Left ventricle myocardium inferior (tissue), 1 donor: ENCODE results near the gene C10orf53. TPM values are rescaled to one million over a fixed set of nuclear protein-coding genes. Genes with fewer than 3 reads are reported as not detected.

ENCODE experiments used
- DNase-seq: peaks from one replicate; pipeline ENCODE4 v3.0.0-alpha.2; 2020
- H3K27ac ChIP-seq: fragments of 200-600 bp; replicated peaks from 2 replicates; pipeline ENCODE4 v1.8.0; 2021
- H3K27me3 ChIP-seq: fragments of 200-600 bp; 2 replicates; pipeline ENCODE4 v1.8.0; 2021; ENCODE audit warnings: low read depth
- H3K36me3 ChIP-seq: fragments of 200-600 bp; 2 replicates; pipeline ENCODE4 v1.8.0; 2021
- H3K4me1 ChIP-seq: fragments of 200-600 bp; 2 replicates; pipeline ENCODE4 v1.8.0; 2021
- H3K4me3 ChIP-seq: fragments of 200-600 bp; 2 replicates; pipeline ENCODE4 v1.8.0; 2021; ENCODE audit warnings: mild to moderate bottlenecking, moderate library complexity
- H3K9me3 ChIP-seq: fragments of 200-600 bp; replicated peaks from 2 replicates; pipeline ENCODE4 v1.8.0; 2021
- intact Hi-C: fragments of 100-400 bp; cut with micrococcal nuclease; formaldehyde crosslinking; loops from one replicate; pipeline ENCODE4 v1.11.0; 2022
- long read RNA-seq: library from polyadenylated mRNA; unstranded; transcript quantifications from one replicate; pipeline ENCODE4 v2.0.0, GENCODE V29; 2021
- total RNA-seq: library from RNA; stranded (reverse); fragmentation: NEBNext Ultra II Directional; extraction: Animal tissue kit (Norgen Biotek cat#: 25700); gene quantifications from one replicate; pipeline ENCODE4 v1.2.1, GENCODE V29; 2021
- TF ChIP-seq, protein P1 (sequence below): fragments of 200-600 bp; IDR thresholded peaks from 2 replicates; pipeline ENCODE4 v1.8.0; 2021; ENCODE audit warnings: antibody characterized with exemption, mild to moderate bottlenecking, borderline replicate concordance
- donor health status: DM: no; HTN: yes; CAD: no; lungs with severe emphysema.

The C10orf53 gene
- not detected for total RNA-seq
- long read RNA-seq = 0 reads

DNA sequence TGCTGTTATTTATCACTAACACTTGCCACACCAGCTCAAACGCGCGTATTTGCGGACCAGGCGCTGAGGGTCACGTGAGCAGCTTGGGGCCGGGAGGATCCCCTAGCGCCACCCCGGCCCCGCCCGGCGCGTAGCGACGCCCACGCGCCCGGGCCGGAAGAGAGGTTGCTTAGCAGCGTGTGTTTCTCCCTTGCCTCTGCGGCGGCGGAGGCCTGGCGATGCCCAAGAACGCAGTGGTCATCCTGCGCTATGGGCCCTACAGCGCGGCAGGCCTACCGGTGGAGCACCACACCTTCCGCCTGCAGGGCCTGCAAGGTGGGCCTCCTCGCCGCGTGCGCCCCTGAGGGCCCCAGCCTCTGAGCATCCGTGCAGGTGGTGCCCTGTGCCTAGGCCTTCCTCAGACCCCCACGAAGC is at the start of gene C10orf53:
C10orf53 (plus strand) TSS at position 172 of the 414 bp plus-strand sequence; CDS start at position 219, 47 bp downstream.
- Histone ChIP-seq H3K4me1 (peaks cover 8% of the 10 kb centered on the region), H3K27ac (no peak within 1 kb of the TSS), H3K36me3 (no peaks in the 10 kb centered on the region), H3K9me3 (peaks cover 23% of the 10 kb centered on the region), H3K27me3 (peaks cover 53% of the 10 kb centered on the region), H3K4me3 (peak within 1 kb of the TSS; percentile 34)
- peak; percentile 25 for DNase-seq
- TF ChIP-seq, protein P1, sequence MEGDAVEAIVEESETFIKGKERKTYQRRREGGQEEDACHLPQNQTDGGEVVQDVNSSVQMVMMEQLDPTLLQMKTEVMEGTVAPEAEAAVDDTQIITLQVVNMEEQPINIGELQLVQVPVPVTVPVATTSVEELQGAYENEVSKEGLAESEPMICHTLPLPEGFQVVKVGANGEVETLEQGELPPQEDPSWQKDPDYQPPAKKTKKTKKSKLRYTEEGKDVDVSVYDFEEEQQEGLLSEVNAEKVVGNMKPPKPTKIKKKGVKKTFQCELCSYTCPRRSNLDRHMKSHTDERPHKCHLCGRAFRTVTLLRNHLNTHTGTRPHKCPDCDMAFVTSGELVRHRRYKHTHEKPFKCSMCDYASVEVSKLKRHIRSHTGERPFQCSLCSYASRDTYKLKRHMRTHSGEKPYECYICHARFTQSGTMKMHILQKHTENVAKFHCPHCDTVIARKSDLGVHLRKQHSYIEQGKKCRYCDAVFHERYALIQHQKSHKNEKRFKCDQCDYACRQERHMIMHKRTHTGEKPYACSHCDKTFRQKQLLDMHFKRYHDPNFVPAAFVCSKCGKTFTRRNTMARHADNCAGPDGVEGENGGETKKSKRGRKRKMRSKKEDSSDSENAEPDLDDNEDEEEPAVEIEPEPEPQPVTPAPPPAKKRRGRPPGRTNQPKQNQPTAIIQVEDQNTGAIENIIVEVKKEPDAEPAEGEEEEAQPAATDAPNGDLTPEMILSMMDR = no peak
- intact Hi-C loops = no loop called here

GRCh38 chr10:49631975-49632374 is 47.5 kb upstream of the C10orf53 start:
- DNase-seq = no peak
- H3K4me3 ChIP-seq = no peak overlapping the region
- H3K4me1 ChIP-seq = no peaks in the 10 kb centered on the region
- no peaks in the 10 kb centered on the region for H3K36me3 ChIP-seq
- no peaks in the 10 kb centered on the region for H3K9me3 ChIP-seq
- H3K27me3 ChIP-seq = peaks cover 47% of the 10 kb centered on the region
- intact Hi-C loops = no loop called here
- TF ChIP-seq, protein P1 = no peak
- no peak overlapping the region for H3K27ac ChIP-seq

DNA sequence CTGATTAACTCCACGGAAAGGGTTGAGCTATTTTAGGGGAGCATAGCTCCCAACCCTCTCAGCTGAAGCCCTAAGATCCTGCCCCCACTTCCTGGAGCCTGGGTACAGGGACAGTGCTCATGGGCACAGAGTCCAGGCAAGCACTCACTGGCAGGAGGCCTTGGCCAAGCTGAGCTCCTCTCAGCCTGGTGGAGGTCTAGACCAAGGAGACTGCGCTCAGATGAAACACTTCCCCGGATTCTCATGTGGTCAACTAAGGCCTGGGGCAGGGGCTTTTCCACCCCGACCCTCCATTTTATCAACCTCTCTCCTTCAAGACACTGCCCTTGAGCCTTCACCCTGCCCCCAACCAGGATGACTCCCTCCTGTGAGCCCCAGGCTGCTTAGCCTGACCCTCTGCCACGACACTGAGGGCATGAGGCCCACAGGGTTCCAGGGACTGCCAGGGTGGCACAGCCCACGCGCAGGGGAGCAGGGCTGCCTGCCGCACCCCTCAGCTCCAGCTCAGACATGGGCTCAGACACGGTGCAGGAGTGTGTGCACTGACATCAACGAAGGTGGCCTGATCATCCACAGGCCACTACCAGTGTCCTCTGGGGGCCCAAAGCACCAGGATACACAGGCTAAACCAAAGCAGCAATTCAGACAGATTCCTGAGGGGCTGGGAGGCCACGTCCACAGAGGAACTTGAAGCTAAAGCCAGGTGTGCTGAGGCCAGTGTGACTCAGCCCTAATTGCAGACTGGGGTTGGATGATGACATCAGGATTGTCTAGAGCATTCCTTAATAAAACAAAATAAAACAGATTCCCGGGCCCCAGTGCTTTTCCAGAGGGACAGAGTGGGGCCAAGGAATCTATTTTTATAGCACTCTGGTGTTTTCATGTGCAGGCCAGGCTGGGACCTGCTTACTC is 46.8 kb upstream of the C10orf53 start:
- intact Hi-C loops = no loop called here

DNA sequence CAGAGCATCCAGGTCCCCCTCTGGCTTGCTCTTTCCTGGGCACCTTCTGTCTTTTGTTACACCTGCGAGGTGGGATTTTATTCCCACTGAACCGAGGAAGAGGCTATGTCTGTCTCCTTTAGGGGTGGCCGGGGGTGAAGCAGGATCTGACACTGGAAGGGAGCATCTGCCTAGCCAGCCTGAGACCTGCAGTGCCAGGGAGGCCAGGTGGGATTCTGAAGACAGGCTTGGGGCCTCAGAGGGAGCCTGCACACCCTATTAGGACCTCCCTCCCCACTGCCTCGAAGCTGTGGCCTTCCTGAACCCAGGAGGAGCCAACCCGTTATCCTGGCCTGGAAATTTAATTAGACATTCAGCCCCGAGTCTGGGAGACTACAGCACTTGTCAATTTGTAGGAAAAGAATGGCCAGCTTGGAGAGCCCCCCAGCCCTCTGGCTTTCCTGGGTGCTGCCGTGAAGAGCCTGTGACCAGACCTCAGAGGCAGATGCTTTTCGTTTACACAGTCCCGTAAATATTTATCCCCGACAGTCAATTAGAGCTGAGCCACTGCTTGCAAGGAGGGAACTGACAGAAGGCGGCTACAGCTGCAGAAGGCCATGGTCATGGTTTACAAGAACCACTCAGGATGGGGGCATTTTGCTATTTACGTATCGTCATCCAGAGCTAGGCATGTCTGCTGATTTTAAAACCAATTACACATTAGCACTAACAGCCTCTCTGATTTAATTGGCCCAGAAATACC is 46.0 kb upstream of the C10orf53 start:
- Histone ChIP-seq H3K4me1 (no peaks in the 10 kb centered on the region), H3K36me3 (no peaks in the 10 kb centered on the region), H3K9me3 (no peaks in the 10 kb centered on the region), H3K4me3 (no peak overlapping the region), H3K27ac (no peak overlapping the region), H3K27me3 (peaks cover 52% of the 10 kb centered on the region)
- intact Hi-C loops = no loop called here
- TF ChIP-seq, protein P1 = no peak
- DNase-seq = no peak

More for the DNA sequence above, 46.8 kb upstream of the C10orf53 start:
- no peak for DNase-seq
- Histone ChIP-seq H3K27me3 (peaks cover 47% of the 10 kb centered on the region), H3K36me3 (no peaks in the 10 kb centered on the region), H3K9me3 (no peaks in the 10 kb centered on the region), H3K4me1 (no peaks in the 10 kb centered on the region), H3K4me3 (no peak overlapping the region), H3K27ac (no peak overlapping the region)
- TF ChIP-seq, protein P1 = no peak

DNA sequence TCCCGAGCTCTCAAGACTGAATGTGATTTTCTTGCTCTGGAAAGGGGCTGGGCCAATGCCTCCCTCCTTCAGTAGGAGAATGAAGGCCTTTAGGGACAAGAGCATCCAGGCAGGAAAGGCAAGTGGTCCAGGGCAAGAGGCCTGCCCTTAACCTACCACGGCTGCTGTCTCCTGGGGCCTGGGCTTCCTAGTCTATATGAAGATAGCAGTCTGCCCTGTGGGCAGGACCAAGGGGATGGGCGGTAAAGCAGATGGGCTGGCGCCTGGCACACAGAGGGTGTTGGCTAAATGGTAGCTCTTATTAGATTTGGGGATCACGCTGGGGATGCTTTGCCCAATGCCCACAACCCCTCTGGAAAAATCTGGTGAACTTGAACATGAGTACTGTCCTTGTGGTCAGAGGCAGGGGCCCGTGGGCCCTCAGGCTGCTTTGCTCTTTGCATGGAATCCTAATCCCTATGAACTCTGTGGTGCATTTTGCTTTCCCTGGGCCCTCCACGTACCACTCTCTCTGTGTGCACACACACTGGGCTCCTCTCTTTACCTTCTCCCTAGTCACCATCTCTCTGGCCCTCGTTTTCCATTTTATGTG is 45.3 kb upstream of the C10orf53 start:
- H3K27ac ChIP-seq = no peak overlapping the region
- TF ChIP-seq, protein P1 = no peak
- no peaks in the 10 kb centered on the region for H3K9me3 ChIP-seq
- no peaks in the 10 kb centered on the region for H3K36me3 ChIP-seq
- peaks cover 53% of the 10 kb centered on the region for H3K27me3 ChIP-seq
- intact Hi-C loops = no loop called here
- no peak overlapping the region for H3K4me3 ChIP-seq
- H3K4me1 ChIP-seq = no peaks in the 10 kb centered on the region
- no peak for DNase-seq
